ENCODE results near the gene CACNA1C.

The CACNA1C gene

DNA sequence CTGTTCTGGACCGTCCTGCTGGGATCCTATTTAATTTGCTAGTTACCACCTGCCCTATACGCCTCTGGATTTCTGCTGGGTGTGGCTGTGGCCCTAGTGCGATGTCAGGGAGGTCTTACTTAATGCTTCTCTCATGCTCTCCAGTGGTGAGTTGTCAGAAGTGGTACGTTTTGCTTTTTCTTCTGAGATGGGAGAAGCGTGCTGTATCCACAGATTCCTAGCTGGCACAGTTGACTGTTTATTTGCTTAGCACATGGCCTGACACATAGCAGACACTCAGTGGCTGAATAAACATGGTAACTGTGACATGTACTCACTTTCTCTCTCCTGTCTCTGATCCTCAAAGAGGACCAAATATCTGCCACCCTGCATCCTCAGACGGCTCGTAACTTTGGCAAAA is 107.3 kb downstream of the CACNA1C start:
- DNase-seq (ENCODE audit: low read depth) = no peak
- H3K4me3 ChIP-seq (ENCODE audit: low read depth, low read length) = no peak overlapping the region

DNA sequence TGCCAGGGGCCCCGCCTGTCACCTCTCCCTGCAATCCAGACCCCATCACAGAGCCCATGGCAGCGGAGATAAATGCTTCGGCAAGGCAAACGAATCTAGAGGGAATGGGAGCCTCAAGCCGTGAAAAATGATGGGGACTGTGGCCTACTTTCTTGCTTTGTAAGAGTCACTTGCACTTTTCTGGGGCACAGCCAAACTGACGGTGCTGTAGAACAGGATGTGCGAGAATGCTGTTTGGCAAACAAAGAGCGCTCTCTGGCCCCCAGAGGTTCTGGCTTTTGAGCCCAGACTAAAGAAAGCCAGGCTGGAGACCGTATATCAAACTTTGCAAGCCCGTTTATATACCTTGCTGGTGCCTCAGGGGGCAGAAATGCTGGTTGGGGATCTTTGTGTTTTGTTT is 108.7 kb downstream of the CACNA1C start:
- H3K4me3 ChIP-seq (ENCODE audit: low read depth, low read length) = no peak overlapping the region
- peak; percentile 34 for DNase-seq (ENCODE audit: low read depth)

DNA sequence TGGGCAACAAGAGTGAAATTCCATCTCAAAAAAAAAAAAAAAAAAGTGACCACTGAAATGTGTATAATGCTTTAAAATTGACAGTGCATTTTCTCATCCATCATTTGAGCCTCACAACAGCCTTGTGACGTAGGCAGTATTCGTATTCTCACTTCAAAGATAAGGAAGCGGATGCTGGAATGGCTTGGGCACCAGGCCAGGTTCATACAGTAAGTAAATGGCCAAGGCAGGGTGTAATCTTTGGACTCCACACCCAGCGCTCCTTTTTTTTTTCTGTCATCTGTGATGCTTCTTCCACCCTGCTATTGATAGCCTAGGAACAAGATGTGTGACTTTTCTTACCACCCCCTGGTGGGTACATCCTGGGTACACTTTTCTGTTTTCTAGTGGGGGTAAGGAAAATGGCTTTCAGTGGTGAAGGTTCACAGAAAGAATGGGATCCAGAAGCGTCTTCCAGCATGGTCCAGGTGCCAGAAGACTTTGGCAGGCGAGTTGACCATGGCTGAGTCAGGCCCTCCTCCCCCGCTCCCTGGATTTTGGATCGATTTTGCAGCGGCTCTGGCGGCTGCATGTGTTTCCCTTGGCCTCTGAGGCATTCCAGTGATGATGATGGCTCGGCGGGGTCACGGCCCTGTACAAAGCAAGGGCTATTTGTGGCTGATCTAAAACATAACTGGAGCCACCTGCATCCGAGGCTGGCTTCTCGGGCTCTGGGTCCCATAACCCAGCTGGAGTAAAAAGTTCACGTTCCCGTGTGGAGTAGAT is 110.6 kb downstream of the CACNA1C start:
- DNase-seq (ENCODE audit: low read depth) = peak; percentile 91
- H3K4me3 ChIP-seq (ENCODE audit: low read depth, low read length) = no peak overlapping the region

DNA sequence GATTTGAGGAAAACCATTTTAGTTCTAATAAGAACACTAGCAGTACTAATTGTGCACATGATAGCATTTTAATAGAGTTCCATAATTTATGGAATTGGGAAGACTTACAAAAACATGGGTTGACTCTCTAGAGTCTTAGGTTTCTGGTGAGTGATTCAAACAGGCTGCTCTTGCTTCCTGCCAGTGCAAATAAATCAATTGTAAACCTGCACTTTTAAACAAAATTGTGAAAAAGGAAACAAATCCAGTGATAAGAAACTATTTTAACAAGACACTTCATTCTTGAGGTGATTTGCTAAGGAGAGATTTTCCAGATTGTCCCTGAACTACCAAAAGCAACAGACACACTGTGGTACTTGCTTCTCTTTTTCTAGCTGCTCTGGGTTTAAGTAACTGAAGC is 112.2 kb downstream of the CACNA1C start:
- H3K4me3 ChIP-seq (ENCODE audit: low read depth, low read length) = no peak overlapping the region
- DNase-seq (ENCODE audit: low read depth) = no peak

DNA sequence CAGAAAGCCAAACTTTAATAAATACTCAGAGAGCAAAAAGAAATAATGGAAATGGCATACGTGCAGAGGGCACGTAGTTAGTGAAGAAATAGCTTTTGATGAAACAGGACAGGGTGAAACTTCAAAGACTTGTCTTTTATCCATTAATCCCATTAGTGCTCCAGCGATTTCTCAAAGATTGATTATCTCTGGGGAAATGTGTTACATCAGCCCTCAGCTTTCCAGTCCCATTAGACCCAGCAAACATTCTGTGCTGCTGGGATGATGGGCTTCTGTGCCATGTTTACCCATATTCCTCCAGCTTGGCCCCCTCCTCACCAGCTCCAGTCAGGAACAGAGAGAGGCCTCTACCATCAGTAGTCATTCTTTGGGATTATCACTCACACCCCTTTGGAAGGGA is 113.1 kb downstream of the CACNA1C start:
- H3K4me3 ChIP-seq (ENCODE audit: low read depth, low read length) = no peak overlapping the region
- no peak for DNase-seq (ENCODE audit: low read depth)

DNA sequence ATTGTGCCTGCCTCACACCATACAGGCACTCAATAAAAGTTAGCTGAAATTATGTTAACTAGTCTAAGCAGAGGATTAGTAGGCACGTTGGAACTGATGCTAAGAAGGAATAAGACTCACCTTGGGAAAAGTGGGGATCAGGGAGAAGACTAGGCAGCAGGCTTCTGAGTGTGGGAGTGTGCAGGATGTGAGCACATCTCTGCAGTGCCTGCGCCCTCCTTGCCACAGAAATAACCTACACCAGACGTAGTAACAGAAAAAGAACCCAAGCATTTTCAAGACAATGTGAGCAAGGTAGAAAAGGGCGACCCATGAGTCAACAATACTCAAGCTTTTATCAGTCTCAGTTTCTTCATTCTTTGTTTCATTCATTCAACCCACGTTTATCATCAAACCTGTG is 113.9 kb downstream of the CACNA1C start:
- no peak for DNase-seq (ENCODE audit: low read depth)
- H3K4me3 ChIP-seq (ENCODE audit: low read depth, low read length) = no peak overlapping the region

DNA sequence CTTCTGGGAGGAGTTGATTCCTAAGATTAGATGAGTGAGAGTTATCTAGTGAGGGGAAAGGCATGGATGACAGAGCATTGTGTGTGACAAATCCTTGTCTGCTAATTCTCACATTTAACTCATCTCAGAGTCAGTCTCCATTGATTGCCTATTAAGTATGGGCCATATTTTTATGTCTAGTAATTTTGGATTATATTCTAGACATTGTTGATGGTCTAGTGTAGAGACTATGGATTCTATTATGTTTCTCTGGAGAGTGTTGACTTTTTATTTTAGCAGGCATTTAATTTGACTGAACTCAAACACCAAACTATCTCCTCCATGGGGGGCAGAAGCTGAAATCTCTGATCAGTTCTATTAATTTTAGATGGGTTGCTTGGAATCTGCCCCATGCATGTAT is 114.4 kb downstream of the CACNA1C start:
- H3K4me3 ChIP-seq (ENCODE audit: low read depth, low read length) = no peak overlapping the region

DNA sequence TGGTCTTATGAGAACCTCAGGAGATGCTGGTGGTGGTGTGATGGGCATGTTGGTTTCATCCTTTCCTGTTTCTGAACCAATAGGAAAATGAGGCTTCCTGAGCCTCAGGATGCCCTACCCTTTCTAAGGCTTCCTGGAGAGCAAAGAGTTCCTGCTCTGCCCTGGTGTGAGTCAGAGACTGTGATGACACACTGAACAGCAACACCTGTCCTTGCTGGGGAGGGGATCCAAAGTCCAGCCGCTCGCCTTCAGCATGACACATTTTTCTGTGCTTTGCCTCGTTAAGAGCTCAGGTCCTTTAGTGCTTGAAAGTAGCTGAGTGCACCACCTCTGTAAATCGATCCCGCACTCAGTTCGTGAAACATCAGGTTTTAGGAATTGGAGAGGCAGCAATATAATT is 116.0 kb downstream of the CACNA1C start:
- no peak overlapping the region for H3K4me3 ChIP-seq (ENCODE audit: low read depth, low read length)
- DNase-seq (ENCODE audit: low read depth) = no peak

More for the DNA sequence above, 114.4 kb downstream of the CACNA1C start:
- DNase-seq (ENCODE audit: low read depth) = no peak

DNA sequence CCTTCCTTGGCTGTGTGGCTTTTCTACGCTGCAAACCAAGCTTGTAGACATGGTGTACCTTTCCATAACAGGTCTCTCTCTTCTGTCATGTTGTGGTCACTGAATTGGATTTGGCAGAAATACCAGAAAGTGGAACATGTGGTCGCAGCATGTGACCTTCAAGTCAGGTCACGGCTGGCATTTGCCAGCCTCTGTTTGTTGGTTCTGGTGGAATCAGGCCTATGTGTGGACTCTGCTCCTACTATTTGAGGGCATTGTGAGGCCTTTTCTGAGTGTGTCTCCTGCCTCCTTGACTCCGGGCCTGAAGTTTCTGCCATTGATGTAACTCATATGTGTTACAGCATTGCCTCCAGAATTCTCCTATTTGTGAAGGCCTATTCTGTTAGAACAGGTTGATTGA is 116.7 kb downstream of the CACNA1C start:
- no peak overlapping the region for H3K4me3 ChIP-seq (ENCODE audit: low read depth, low read length)
- no peak for DNase-seq (ENCODE audit: low read depth)

DNA sequence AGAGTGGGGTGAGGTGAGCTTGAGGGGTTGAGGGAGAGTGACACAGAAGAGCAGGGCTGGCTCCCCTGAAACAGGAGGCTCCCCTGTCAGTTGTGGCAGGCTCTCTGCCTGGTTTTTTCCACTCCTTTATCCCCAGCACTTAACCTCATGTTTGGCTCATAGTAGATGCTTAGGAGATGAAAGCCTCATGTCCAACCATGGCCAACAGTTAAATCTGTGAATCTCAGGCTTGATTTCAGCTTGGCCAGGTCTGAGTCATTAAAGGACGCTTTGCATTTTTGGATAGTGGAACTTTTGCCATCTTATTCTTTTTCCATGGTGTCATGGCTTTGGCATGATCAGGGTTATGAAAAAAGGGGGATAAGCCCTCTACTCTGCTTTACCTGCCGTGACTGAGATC is 117.2 kb downstream of the CACNA1C start:
- no peak for DNase-seq (ENCODE audit: low read depth)
- no peak overlapping the region for H3K4me3 ChIP-seq (ENCODE audit: low read depth, low read length)

DNA sequence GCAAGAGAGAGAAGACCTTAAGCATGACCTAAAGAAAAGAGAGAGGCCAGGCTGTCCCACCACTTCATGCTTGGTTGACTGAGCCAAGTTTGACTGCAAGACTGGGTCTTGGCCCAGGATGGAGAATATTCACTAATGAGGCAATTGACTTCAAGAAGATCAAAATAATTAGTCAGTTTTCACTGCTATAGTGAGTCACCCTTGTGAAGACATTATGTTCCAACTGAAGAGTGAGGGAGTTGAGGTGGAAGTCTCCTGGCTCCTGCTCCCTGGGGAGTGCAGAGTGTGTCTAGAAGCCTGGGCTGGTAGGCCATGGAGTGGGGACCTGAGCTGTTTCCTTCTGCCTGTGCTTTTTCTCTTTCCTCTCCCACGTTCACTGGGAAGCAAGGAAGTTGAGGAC is 117.6 kb downstream of the CACNA1C start:
- peak; percentile 51 for DNase-seq (ENCODE audit: low read depth)
- H3K4me3 ChIP-seq (ENCODE audit: low read depth, low read length) = no peak overlapping the region

DNA sequence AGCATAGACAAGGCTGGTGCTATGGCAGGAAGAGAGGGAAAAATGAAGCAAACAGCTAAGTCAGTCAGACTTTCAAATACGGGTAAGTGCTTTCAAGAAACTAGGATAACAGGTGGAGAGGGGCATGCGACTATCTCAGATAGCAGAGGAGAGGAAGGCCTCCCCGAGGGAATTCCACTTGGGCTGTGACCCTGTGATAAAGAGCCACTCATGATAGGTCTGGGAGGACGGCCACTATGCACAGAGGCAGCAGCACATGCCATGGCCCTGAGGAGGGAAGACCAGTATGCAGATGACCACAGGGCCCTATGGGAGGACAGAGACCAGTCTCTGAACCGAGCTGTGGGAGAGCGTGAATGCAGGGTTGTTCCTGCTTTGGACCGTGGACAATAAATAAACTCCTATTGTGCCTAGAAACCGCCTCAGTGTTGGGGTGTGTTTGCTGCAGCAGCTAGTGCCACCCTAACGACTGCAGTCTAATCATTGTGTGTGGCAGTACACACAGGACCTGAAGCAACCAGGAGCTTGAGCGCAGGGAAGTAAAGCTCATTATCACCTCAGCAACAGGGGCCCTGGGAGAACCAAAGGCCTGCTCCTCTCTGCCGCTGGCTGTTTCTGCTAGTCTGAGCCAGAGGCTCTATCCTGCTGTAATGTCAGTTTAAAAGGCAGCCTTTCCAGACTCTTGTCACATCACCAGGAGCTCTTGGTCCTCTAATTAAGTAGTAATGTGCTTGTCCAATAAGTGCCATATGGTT is 119.1 kb downstream of the CACNA1C start:
- DNase-seq (ENCODE audit: low read depth) = no peak
- no peak overlapping the region for H3K4me3 ChIP-seq (ENCODE audit: low read depth, low read length)

DNA sequence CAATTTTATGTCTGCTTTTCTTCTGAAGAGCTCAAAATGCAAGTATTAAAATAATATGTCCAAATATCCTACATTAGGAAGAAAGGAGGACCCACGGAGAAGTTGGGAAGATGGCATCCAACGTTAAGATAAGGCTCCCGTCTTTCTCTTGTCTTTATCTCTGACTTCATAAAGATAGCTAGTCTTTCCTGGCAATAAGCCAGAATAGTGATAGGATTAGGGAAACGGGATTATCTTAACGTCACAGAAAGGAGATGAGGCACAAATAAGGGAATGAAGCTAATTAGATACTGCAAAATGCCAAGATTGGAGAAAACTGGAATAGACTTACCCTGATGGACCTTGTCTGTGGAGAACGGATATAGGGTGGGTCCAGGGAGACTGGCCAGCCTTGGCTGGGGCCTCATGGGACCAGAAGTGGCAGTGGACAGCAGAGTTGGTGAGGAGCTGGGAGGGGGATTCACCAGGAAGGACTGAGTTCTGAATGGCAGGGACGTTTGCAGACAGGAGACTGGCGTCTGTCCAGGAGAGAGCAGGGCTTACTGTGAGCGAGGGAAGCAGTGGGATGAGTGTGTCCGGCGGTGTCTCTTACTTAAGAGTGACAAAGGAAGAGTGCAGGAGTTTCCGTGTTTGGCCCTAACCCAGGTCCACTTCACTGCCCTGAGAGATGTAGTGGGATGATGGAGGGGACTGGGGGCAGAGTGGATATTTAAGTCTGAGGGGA is 119.9 kb downstream of the CACNA1C start:
- no peak for DNase-seq (ENCODE audit: low read depth)
- H3K4me3 ChIP-seq (ENCODE audit: low read depth, low read length) = no peak overlapping the region

DNA sequence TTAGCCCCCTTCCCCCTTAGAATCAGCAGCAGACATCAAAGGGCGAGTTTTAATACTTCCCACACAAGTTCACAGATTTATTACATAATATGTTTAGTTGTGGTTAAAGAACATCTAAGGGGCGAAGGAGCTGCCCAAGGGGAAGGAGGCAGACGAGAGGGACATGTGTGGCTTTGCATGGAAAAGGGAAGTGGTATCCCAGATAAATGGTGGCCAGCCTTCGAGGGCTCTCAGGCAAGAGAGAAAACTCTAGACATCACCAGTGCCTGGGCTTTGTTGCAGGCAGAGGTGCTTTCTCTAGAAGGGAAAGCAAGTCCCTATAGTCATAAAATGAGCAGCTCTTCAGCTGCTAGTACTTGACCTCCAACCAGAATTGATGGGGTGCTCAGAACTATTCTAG is 121.2 kb downstream of the CACNA1C start:
- DNase-seq (ENCODE audit: low read depth) = no peak
- H3K4me3 ChIP-seq (ENCODE audit: low read depth, low read length) = no peak overlapping the region

DNA sequence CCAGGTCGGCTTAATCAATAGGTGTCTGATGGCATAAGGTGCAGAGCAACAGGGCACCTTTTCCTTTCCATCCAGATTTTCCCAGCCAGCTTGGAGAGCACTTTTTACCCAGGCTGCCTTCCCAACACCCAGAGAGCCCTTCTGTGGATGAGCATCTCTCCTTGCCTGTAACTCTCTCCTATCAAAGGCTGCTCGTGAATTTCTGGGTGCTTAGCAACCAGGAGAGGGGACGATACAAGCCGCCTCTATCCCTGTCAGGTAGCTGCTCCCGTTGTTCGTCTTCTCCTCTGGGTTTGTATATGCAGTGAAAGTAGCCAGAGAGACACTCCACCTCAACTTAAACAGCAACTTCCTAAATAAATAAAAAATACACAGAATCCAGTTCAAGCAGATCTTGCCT is 124.2 kb downstream of the CACNA1C start:
- no peak overlapping the region for H3K4me3 ChIP-seq (ENCODE audit: low read depth, low read length)
- no peak for DNase-seq (ENCODE audit: low read depth)

DNA sequence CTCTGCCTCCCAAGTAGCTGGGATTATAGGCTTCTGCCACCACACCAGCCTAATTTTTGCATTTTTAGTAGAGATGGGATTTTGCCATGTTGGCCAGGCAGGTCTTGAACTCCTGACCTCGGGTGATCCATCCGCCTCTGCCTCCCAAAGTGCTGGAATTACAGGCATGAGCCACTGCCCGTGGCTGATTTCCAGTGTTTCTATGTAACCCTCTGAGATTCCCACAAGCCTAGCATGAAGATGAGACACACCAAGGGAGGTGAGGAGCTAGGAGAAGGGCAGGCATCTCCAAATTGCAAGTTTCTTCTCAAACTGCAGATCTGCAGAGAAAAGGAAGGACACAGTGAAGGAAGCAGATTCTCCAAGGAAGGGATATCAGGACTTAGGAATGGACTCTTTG is 125.0 kb downstream of the CACNA1C start:
- H3K4me3 ChIP-seq (ENCODE audit: low read depth, low read length) = no peak overlapping the region

DNA sequence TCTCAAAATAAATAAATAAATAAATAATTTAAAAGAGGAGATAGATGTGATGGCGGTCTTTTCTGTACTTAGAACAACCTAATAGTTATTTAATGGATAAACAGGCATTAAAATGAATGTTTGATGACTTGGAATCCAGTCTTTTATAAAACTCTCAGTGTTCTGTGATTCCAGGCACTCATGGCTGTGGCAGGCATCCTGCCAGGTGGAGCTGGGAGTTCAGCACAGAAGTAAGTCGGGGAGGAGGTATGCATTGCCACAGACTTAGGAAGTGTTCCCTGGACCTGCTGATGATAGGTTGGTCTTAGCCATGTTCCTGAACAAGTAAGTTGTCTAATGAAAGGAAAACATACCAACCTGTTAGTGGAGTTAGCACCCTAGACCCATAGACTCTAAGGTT is 126.3 kb downstream of the CACNA1C start:
- H3K4me3 ChIP-seq (ENCODE audit: low read depth, low read length) = no peak overlapping the region
- no peak for DNase-seq (ENCODE audit: low read depth)

More for the DNA sequence above, 125.0 kb downstream of the CACNA1C start:
- DNase-seq (ENCODE audit: low read depth) = no peak

DNA sequence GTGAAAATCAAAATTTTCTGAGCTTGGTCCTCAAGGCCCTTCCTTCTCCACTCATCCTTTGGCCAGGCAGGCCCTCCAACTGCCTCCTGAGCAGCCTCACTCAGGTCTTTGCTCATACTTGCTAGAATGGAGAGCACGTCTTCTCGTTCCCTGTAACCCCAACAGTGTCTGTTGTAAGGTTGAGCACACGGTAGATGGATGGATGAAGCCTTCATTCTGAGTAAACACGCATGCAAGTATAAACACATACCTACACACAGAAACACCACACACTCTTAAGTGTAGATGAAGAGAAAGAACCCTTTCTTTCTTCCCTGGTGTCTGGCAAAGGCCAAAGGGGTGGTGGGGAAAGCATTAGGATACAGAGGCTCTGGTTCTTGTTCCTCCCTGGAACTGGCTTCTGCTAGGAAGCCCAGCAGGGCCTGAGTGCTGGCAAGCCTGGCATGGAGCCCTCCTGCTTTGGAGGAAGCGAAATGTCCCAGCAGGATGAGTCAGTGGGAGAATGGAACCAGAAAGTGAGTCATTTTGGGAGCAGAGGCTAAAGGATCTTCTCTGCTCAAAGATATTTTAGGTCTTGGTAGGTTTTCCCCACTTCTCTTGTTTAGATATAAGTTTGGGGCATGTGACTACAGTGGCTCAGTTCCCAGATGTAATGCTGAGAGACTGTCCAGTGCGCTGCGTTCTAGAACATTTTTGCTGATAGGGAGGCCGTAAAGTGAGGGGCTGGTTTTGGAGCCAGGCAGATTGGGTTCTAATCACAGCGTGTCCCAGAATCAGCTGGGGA is 127.4 kb downstream of the CACNA1C start:
- H3K4me3 ChIP-seq (ENCODE audit: low read depth, low read length) = no peak overlapping the region
- peak; percentile 88 for DNase-seq (ENCODE audit: low read depth)

DNA sequence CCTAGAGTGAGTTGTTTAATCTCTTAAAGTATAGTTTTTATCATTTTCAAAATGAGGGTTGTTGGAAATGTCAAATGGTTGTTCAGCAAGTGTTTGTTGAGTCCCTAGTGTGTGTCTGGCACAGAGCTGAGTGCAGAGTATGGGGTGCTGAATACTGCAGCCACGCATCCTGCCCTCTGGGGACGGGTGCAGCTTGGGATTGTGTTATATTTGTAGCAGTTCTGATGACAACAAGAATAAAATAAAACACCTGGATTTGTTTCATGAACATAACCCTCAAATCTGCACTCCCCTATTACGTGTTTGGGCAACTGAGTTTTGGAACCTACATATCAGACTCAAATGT is 127.9 kb downstream of the CACNA1C start:
- H3K4me3 ChIP-seq (ENCODE audit: low read depth, low read length) = no peak overlapping the region
- no peak for DNase-seq (ENCODE audit: low read depth)

Data from skeletal muscle cell (primary cell).